ENCODE results near the gene ZNF217.
"Not testable (repeated sequence)": the region's sequence is repeated elsewhere in the genome, so short reads cannot be mapped to it uniquely, and the experiment has no call there.

Gene ZNF217

DNA sequence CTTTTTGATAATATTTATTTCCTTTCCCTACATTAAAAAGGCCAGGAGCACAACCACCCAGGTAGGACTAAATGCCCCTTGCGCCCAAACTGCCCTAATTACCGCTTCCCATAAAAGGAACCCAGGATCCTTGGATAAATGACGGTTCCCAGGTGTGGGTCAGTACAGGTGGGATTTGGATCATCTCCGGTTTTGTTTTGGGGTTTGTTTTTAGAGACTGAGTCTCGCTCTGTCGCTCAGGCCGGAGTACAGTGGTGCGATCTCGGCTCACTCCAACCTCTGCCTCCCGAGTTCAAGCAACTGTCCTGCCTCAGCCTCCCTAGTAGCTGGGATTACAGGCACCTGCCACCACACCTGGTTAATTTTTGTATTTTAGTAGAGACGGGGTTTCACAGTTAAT, 28.4 kb downstream of the ZNF217 start:
- DNase-seq (ENCODE audit: low read depth), result no peak

DNA sequence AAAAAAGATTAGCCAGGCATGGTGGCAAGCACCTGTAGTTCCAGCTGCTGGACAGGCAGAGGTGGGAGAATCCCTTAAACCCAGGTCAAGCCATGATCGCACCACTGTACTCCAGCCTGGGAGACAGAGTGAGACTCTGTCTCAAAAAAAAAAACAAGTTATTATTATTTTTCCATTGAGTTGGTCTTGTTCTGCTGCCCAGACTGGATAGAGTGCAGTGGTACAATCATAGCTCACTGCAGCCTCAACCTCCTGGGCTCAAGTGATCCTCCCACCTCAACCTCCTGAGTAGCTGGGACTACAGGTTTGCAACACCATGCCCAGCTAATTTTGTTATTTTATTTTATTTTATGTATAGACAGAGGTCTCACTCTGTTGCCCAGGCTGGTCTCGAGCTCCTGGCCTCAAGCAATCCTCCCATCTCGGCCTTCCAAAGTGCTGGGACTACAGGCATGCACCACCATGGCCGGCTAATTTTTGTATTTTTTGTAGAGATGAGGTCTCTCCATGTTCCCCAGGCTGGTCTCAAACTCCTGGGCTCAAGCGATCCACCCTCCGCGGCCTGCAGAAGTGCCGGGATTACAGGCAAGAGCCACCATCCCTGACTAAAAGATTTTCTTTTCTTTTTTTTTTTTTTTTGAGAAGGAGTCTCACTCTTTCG, 31.4 kb downstream of the ZNF217 start:
- not testable (repeated sequence) for DNase-seq (ENCODE audit: low read depth)

DNA sequence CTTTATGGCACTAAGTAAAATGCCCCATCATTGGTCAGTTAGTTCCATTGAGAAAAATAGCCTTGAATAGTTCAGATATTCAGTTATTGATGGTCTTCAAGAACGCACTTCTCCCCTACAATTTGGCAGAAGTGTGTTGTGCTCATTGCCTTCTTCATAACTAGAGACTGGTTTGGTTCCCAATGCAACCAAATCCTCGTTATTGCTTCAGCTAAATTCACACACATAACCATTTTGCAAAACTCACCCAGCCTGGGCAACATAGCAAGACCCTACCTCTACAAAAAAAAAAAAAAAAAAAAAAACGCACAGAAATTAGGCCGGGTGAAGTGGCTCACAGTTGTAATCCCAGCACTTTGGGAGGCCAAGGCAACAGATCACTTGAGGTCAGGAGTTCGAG, 32.1 kb downstream of the ZNF217 start:
- DNase-seq (ENCODE audit: low read depth), result no peak

DNA sequence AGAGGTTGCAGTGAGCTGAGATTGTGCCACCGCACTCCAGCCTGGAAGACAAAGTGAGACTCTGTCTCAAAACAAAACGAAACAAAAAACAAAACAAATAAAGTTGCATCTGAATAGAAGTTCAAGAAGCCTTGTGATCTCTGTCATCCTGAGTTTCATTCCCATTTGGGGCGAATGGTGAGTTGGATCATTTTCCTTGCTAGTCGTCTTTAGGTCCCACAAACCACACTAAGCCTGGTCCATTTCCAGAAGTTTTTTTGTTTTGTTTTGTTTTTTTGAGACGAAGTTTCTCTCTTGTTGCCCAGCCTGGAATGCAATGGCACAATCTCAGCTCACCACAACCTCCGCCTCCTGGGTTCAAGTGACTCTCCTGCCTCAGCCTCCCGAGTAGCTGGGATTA, 33.8 kb downstream of the ZNF217 start:
- DNase-seq (ENCODE audit: low read depth), result no peak

DNA sequence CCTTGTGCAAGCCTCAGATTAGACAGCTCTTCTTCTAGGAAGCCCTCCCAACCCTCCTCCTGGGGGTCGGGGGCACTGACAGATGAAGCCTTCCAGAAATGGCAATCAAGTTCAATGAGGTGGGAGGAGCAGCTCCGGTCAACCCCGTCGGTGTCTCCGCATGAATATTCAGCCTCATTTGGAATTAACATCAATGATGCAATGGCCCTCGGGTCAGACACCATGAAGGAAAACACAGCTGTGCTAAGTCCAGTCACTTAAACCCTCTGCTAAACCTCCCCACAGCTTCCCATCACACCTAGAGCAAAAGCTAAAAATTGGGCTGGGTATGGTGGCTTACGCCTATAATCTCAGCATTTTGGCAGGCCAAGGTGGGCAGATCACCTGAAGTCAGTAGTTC, 36.5 kb downstream of the ZNF217 start:
- no peak for DNase-seq (ENCODE audit: low read depth)

DNA sequence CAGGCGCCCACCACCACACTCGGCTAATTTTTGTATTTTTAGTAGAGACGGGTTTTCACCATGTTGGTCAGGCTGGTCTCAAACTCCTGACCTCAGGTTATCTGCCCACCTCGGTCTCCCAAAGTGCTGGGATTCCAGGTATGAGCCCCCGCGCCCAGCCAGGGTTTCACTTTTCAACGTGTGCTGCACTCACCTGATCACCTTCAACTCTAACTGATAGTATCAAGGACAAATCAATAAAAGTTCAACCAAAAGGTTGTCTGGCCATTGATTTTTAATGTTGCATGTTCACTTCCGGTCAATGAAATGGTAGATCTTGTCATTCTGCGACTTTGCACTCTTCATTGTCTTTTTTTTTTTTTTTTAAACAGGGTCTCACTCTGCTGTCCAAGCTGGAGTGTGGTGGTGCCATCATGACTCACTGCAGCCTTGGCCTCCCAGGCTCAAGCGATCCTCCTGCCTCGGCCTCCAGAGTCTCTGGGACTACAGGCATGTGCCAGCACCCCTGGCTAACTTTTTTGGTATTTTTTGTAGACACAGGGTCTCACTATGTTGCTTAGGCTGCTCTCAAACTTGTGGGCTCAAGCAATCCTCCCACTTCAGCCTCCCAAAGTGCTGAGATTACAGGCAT, 37.3 kb downstream of the ZNF217 start:
- DNase-seq (ENCODE audit: low read depth), result no peak

DNA sequence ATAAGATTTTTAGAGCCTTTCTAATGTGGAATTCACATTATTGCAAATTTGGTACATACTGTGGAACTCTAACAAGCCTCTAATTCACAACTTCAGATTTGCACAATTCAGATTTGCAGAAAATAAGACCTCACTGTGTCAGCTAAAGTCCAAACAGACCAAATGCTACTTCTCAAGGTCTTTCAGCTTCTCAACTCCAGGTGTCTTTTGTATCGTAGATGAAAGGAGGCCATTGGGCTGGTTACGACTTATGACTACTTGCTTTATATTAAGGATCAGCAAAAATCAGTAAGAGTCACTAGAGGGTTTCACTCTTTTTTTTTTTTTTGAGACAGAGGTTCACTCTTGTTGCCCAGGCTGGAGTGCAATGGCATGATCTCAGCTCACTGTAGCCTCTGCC, 37.8 kb downstream of the ZNF217 start:
- DNase-seq (ENCODE audit: low read depth), result no peak

DNA sequence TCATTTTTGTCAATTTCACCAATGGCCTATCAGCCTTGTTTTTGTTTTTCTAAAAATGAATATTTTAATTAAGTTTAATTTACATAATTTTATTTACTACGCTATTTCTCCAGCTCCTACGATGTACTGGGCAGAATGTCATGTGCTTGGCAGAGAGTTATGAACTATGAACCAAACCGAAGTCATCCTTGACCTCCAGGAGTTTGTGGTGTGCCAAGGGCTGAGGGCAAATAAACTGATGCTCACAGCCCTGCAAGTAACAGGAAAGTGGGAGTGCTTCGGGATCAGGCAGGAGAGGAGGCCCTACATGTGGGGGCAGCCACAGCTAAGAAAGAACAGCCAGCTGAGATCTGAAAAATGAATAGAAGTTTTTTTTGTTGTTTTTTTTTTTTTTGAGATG, 38.6 kb downstream of the ZNF217 start:
- DNase-seq (ENCODE audit: low read depth), result no peak

DNA sequence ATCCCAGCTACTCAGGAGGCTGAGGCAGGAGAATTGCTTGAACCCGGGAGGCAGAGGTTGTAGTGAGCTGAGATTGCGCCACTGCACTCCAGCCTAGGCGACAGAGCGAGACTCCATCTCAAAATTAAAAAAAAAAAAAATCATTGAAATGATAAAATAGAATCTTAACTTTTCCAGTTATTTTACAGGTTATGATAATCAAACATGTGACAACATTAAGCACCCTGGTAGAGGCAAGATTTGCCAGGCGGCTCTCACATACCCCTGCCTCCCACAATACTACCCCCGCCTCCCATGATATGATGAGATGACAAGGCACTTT, 41.1 kb downstream of the ZNF217 start:
- not testable (repeated sequence) for DNase-seq (ENCODE audit: low read depth)

DNA sequence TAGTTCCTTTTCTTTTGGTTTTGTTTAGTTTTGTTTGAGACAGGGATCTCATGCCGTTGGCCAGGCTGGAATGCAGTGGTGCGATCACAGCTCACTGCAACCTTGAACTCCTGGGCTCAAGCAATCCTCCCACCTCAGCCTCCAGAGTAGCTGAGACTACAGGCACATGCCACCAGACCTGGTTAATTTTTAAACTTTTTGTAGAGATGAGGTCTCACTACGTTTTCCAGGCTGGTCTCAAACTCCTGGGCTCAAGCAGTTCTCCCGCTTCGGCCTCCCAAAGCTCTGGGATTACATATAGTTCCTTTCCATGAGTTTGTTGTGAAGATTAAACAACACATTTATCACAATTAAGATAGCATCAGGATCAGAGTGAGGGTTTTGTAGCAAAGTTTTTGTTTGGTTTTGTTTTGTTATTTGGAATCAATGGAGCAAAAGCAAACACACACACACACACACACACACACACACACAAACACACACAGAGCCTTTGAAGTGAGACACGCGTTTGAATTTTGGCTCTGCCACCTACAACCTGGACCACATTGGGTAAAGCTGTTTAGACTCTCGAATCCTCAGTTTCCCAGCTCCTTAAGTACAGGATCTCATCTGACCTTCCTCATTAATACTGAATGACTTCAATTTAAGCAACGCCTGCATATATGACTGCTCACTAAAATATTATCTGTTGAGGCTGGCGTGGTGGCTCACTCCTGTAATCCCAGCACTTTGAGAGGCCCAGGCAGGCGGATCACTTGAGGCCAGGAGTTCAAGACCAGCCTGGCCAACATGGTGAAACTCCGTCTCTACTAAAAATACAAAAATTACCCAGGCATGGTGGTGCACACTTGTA, 41.7 kb downstream of the ZNF217 start:
- not testable (repeated sequence) for DNase-seq (ENCODE audit: low read depth)

DNA sequence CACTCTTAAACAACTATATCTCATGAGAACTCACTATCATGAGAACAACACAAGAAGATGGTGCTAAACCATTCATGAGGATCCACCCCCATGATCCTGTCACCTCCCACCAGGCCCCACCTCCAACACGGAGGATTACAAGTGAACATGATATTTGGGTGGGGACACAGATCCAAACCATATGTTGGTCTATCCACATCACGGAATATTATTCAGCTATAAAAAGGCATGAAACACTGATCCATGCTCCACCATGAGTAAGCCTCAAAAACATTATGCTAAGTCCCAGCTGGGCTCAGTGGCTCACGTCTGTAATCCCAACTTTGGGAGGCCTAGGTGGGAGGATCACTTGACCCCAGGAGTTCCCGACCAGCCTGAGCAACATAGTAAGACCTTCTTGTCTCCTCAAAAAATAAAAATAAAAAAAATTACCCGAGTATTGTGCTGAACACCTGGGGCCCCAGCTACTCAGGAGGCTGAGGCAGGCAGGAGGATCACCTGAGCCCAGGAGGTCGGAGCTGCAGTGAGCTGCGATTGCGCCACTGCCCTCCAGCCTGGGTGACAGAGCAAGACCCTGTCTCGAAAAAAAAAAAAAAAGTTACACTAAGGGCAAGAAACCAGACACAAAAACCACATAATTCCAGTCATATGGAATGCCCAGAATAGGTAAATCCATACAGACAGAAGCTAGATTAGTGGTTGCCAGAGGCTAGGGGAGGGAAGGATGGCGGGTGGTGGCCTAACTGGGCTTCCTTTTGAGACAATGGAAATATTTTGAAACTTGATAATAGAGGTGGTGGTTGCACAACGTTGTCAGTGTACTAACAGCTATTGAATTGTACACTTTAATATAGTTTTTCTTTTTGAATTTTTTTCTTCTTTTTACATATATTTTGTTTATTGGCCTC, 43.1 kb downstream of the ZNF217 start:
- DNase-seq (ENCODE audit: low read depth), result no peak

DNA sequence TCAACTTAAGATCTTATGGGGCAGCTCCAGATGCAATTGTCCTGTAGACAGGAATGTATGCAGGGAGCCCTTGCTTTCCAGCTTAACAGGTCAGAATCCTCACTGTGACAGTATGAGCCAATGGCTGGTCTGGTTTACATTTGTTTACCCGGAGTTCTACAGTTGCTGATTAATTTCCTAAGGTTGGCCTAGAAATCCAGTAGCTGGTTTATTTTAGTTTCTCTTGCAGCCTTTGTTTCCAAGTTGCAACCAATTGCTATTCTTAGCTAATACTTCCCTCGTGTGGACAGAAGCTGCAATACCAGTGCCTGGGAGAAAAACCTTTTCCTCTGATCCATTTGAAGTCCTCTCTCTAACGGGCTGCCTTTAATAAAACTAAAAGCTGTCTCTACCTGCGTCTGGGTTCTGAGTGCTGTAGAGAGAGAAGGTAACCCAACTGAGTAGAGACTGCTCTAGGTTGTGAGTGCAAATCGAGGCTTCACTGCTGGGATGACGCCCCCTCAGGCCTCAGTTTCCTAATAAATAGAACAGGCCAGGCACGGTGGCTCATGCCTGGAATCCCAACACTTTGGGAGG, 45.9 kb downstream of the ZNF217 start:
- no peak for DNase-seq (ENCODE audit: low read depth)

DNA sequence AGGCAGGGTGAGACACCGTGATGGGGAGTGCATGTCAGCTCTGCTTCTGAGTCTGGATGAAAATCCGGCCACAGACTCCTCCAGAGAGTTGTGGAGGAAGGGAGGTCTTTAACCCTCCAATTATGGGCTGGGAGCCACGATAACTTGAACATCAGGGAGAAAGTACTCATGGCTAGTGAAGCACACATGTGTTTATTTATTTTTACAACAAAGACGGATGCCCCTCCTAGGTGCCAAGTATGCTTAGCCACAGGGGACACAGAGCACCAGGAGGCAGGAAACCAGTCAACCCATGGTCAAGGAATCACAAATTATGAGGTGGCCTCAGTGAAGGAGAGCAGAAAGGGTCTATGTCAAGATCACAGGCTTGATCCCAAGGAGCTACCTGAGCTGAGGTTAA, 54.1 kb downstream of the ZNF217 start:
- no peak for DNase-seq (ENCODE audit: low read depth)

DNA sequence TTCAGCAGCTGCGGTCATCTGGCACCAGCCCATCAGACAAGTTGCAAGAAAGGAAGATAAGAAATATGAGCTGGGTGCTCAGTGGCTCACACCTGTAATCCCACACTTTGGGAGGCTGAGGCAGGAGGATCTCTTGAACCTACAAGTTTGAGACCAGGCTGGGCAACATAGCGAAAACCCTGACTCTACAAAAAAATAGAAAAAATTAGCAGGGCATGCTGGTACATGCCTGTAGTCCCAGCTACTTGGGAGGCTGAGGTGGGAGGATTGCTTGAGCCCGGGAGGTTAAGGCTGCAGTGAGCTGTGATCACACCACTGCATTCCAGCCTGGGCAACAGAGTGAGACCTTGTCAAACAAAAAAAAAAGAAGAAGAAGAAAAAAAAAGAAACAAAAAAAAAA, 57.3 kb downstream of the ZNF217 start:
- not testable (repeated sequence) for DNase-seq (ENCODE audit: low read depth)

DNA sequence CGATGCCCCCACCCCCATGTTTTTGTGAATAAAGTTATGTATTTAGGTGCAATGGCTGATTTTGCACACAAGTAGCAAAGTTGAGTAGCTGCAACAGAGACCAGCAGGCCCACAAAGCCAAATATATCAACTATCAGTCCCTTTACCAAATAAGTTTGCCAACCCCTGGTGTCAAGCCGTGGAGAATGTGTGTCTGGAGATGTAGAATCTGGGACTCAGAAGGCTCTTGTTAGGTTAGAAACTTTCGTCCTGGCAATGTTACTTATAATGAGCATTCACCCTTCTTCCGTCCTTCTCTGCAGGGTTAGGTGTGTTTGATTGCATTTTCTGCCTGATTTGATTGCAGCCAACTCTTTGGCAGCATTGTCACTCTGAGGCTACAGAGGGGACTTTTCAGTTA, 57.8 kb downstream of the ZNF217 start:
- DNase-seq (ENCODE audit: low read depth), result no peak

DNA sequence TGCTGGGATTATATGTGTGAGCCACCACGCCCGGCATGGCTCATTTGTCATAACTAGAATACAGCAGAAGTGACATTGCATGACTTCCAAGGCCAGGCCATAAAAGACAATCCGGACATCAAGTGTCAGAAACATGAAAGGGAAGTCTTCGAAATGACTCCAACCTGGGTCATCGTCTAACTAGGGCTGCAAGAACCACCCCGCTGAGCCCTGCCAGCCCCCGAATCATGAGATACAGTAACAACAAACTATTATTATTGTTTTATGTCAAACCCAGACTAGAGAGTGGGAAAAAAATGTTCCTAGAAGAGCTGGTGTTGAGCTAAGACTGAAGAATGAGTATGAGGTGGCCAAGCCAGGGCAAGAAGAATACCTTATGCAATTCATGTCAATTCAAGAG, 59.6 kb downstream of the ZNF217 start:
- no peak for DNase-seq (ENCODE audit: low read depth)

DNA sequence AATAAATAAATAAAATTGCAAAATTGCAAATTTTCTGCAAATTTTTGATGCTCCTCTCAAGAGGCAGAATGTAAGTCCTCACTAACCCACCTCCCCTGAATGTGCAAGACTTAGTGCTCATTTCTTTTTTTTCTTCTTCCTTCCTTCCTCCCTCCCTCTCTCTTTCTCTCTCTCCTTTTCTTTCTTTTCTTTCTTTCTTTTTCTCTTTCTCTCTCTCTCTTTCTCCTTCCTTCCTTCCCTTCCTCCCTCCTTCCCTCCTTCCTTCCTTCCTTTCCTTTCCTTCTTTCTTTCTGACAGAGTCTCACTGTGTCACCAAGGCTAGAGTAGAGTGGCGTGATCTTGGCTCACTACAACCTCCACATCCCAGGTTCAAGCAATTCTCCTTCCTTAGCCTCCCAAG, 60.1 kb downstream of the ZNF217 start:
- no peak for DNase-seq (ENCODE audit: low read depth)

DNA sequence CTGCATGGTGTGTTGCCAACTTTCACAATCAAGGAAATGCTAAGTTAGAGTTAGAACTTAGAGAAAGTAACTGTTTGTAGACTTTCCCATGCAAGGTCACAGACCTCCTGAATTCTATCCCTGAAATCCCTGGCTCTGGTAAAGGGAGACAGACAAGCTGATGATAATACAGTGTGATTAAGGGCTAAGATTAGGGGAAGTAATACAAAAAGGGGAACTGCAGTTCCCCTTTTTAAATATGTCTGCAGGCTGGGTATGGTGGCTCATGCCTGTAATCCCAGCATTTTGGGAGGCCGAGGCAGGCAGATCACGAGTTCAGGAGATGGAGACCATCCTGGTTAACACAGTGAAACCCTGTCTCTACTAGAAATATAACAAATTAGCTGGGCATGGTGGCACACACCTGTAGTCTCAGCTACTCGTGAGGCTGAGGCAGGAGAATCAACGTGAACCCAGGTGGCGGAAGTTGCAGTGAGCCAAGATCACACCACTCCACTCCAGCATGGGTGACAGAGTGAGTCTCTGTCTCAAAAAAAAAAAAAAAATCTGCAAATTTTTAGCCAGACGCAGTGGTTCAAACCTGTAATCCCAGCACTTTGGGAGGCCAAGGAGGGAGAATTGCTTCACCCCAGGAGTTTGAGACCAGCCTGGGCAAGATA, 60.9 kb downstream of the ZNF217 start:
- DNase-seq (ENCODE audit: low read depth), result not testable (repeated sequence)

DNA sequence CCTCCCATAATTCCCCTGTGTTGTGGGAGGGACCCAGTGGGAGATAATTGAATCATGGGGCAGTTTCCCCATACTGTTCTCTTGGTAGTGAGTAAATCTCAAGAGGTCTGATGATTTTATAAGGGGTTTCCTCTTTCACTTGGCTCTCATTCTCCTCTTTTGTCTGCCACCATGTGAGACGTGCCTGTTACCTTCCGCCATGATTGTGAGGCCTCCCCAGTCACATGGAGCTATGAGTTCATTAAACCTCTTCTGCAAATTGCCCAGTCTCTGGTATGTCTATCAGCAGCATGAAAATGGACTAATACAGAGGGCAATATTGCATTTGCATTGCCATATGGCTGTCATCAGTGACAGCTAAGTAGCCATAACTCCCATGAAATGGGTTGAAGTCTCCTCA, 63.2 kb downstream of the ZNF217 start:
- no peak for DNase-seq (ENCODE audit: low read depth)

DNA sequence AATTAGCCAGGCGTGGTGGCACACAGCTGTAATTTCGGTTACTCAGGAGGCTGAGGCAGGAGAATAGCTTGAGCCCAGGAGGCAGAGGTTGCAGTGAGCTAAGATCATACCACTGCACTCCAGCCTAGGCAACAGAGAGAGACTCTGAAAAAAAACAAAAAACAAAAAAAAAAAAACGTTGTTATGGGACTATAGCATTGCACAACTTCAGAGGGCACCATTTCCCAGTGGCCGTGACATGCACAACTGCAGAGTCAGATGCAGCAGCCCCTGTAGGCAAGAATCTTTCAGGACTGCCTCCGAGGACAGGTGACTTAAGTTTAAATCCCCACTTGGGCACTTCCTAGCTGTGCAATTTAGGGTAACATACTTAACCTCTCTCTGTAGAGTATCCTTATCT, 64.0 kb downstream of the ZNF217 start:
- DNase-seq (ENCODE audit: low read depth), result no peak

DNA sequence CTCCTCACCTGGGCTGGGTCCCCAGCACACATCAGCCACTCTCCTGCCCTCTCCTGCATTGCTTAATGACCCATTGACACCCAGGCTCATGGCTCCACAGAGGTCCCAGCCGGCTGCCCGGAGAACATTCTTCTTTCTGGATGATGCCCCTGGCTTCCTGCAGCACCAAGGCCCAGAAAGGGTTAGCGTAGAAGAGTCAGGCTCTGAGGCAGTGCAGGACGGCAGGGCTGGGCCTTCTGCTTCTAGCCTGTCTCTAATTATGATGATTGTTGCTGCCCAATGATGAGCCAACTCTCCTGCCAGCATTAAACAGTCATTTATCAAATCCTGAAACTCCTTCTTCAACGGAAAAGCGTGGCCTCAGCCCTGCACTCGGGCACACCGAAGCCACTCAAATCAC, 66.4 kb downstream of the ZNF217 start:
- DNase-seq (ENCODE audit: low read depth), result no peak

Data from T-helper 22 cell (primary cell).